MCF 10A (cell line): Measurements from ENCODE around the gene NDUFB7. TPM values are rescaled to one million over a fixed set of nuclear protein-coding genes. Genes with fewer than 3 reads are reported as not detected.
"Not testable (repeated sequence)": the region's sequence is repeated elsewhere in the genome, so short reads cannot be mapped to it uniquely, and the experiment has no call there.

Experiments
- BruUV-seq: library from RNA; stranded (reverse); fragments of 400-500 nt; replicated peaks from 2 replicates; lab custom pipeline; 2021; lab: Mats Ljungman, UMichigan
- CTCF ChIA-PET: fragments of 300-600 bp; sonication (Branson Sonifier 250); formaldehyde crosslinking; extraction: SDS; loops from one replicate; lab custom pipeline; 2021; ENCODE audit warnings: antibody characterized with exemption, inconsistent platforms; lab: Yijun Ruan, JAX
- POLR2A ChIA-PET: fragments of 300-600, 350-650 bp; sonication (Branson Sonifier 250); formaldehyde crosslinking; extraction: SDS; loops from one replicate; lab custom pipeline; 2020; ENCODE audit warnings: antibody characterized with exemption, inconsistent platforms; lab: Yijun Ruan, JAX
- DNase-seq: peaks from one replicate; pipeline ENCODE4 v3.0.0-alpha.2; 2018; ENCODE audit not compliant: unreplicated experiment
- H3K27ac Mint-ChIP-seq: one replicate; pipeline ENCODE4 v1.8.0; 2022; ENCODE audit warnings: mild to moderate bottlenecking, low read depth, mixed read lengths; ENCODE audit not compliant: unreplicated experiment
- H3K27me3 Mint-ChIP-seq: one replicate; pipeline ENCODE4 v1.8.0; 2022; ENCODE audit warnings: mixed read lengths; ENCODE audit not compliant: insufficient read depth, unreplicated experiment
- H3K36me3 Mint-ChIP-seq: one replicate; pipeline ENCODE4 v1.8.0; 2022; ENCODE audit warnings: mild to moderate bottlenecking, moderate library complexity, mixed read lengths; ENCODE audit not compliant: insufficient read depth, unreplicated experiment
- H3K4me1 Mint-ChIP-seq: one replicate; pipeline ENCODE4 v1.8.0; 2022; ENCODE audit warnings: mixed read lengths; ENCODE audit not compliant: insufficient read depth, unreplicated experiment
- H3K4me3 Mint-ChIP-seq: one replicate; pipeline ENCODE4 v1.8.0; 2022; ENCODE audit warnings: mild to moderate bottlenecking, moderate library complexity, mixed read lengths; ENCODE audit not compliant: unreplicated experiment
- H3K9me3 Mint-ChIP-seq: one replicate; pipeline ENCODE4 v1.8.0; 2022; ENCODE audit warnings: mixed read lengths; ENCODE audit not compliant: unreplicated experiment
- intact Hi-C: fragments of 100-400 bp; cut with micrococcal nuclease; formaldehyde crosslinking; loops from 2 replicates; pipeline ENCODE4 v1.14.1; 2022
- total RNA-seq: library from RNA; stranded (reverse); gene quantifications from 2 replicates; pipeline ENCODE4 v1.2.3, GENCODE V29; 2022
- TF ChIP-seq, protein P1 (sequence below): fragments of 200-600 bp; IDR thresholded peaks from one replicate; pipeline ENCODE4 v1.8.0; 2022; ENCODE audit warnings: antibody characterized with exemption, mild to moderate bottlenecking; ENCODE audit not compliant: unreplicated experiment

Gene NDUFB7
- total RNA-seq, 1 experiment from 2014 or later, result 153 TPM

DNA sequence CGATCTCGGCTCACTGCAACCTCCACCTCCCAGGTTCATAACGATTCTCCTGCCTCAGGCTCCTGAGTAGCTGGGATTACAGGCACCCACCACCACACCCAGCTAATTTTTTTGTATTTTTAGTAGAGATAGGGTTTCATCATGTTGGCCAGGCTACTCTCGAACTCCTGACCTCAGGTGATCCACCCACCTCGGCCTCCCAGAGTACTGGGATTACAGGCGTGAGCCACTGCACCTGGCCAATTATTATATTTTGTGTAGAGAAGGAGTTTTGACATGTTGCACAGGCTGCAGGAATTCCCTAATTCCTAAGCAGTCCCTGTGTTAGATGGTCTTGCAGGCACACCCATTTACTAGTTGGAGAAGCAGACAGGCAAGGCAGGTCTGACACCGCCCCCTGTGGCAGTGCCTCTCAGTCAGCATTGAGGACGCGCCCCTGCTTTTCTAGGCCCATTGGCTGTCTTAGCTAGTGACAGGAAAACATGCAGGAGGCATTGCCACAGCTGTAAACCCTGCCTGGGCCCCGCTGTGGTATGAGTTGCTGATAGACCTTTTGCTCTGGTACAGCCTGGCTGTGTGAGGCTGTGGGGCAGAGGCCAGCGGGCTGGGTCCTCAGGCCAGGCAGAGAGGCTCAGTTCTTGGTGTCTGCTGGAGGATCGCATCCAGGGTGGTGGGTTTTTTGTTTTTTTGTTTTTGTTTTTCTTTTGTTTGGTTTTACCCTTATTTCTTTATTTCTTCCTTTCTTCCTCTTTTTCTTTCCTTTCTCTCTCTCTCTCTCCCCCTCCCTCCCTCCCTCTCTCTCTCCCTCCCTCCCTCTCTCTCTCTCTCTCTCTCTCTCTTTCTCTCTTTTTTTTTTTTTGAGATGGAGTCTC is 20.5 kb downstream of the NDUFB7 start:
- Mint-ChIP-seq H3K36me3 (peaks cover 27% of the 10 kb centered on the region), H3K4me1 (peaks cover 37% of the 10 kb centered on the region), H3K27ac (peak overlapping the region; percentile 80)
- TF ChIP-seq, protein P1, sequence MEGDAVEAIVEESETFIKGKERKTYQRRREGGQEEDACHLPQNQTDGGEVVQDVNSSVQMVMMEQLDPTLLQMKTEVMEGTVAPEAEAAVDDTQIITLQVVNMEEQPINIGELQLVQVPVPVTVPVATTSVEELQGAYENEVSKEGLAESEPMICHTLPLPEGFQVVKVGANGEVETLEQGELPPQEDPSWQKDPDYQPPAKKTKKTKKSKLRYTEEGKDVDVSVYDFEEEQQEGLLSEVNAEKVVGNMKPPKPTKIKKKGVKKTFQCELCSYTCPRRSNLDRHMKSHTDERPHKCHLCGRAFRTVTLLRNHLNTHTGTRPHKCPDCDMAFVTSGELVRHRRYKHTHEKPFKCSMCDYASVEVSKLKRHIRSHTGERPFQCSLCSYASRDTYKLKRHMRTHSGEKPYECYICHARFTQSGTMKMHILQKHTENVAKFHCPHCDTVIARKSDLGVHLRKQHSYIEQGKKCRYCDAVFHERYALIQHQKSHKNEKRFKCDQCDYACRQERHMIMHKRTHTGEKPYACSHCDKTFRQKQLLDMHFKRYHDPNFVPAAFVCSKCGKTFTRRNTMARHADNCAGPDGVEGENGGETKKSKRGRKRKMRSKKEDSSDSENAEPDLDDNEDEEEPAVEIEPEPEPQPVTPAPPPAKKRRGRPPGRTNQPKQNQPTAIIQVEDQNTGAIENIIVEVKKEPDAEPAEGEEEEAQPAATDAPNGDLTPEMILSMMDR, result peak; percentile 17
- not testable (repeated sequence) for H3K4me3 Mint-ChIP-seq, BruUV-seq, H3K27me3 Mint-ChIP-seq, H3K9me3 Mint-ChIP-seq
- CTCF ChIA-PET, result interaction anchor here (0.7 to 2.2 kb wide), 8 partner anchors 11 to 235 kb away, joined by 3 to 12 read pairs (median 3); no protein-coding TSS in a partner anchor
- intact Hi-C loops, result loop anchor here (2.0 kb wide), 1 partner anchor 35 kb away; no protein-coding TSS in a partner anchor
- peak; percentile 65 for DNase-seq
- POLR2A ChIA-PET, result interaction anchor here (0.6 to 2.5 kb wide), 10 partner anchors 11 to 246 kb away, joined by 3 to 24 read pairs (median 4); partner anchors contain the start of genes DNAJB1, GIPC1 and TECR

DNA sequence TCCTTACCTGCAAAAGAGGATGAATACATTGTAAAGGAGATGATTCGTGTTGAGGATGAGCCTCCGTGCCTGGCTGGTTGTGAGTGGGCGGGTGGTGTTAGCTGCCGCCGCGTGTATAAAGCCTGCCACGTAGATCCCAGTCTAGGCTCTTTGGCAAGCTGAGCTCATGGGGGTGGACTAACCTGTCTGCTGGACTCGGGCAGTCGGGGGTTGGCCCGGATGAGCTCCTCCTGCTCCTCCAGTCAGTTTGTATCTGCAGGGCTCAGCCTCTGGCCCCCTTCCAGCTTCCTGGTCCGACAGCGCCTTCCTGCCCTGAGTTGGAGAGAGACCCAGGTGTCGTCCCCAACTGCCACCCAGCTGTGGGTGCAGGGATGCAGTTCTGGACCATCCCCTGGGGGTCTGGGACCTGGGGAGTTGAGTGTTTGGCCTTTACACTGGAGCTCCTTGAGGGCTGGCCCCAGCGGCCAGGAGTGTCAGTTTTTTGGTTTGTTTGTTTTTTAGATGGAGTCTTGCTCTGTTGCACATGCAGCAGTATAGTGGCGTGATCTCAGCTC is 21.6 kb downstream of the NDUFB7 start:
- peaks cover 35% of the 10 kb centered on the region for H3K4me1 Mint-ChIP-seq
- H3K36me3 Mint-ChIP-seq, result peaks cover 27% of the 10 kb centered on the region
- no TSS peak for BruUV-seq
- H3K9me3 Mint-ChIP-seq, result no peaks in the 10 kb centered on the region
- intact Hi-C loops, result loop anchor here (2.0 kb wide), 1 partner anchor 33 kb away; no protein-coding TSS in a partner anchor
- DNase-seq, result peak; percentile 74
- H3K27ac Mint-ChIP-seq, result peak overlapping the region; percentile 80
- H3K27me3 Mint-ChIP-seq, result no peaks in the 10 kb centered on the region
- CTCF ChIA-PET, result interaction anchor here (0.5 to 2.2 kb wide), 9 partner anchors 15 to 415 kb away, joined by 3 to 12 read pairs (median 3); no protein-coding TSS in a partner anchor
- TF ChIP-seq, protein P1, result no peak
- POLR2A ChIA-PET, result interaction anchor here (1.0 to 2.5 kb wide), 9 partner anchors 12 to 44 kb away, joined by 3 to 24 read pairs (median 4); partner anchors contain the start of genes DNAJB1 and TECR
- H3K4me3 Mint-ChIP-seq, result no peak overlapping the region

DNA sequence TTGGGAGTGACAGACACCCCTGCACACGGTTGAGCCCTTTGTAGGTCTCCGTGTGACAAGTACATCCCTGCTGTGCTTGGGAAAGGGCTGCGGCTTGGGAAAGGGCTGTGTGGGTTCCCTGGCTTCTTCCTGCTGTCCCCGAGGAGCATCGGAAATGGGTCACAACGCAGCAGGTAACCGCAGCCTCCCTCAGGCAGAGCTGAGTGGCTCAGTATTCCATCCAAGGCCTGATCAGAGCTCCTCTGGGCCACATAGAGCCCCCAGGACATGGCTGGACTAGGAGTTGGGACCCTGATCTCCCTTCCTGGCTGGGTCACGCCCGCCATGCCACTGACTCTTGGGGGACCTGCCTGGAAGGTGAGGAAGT is 26.2 kb downstream of the NDUFB7 start:
- POLR2A ChIA-PET, result interaction anchor here (0.6 to 2.0 kb wide), 7 partner anchors 8 to 48 kb away, joined by 3 to 11 read pairs (median 8); no protein-coding TSS in a partner anchor
- Mint-ChIP-seq H3K36me3 (peaks cover 33% of the 10 kb centered on the region), H3K9me3 (no peaks in the 10 kb centered on the region), H3K27me3 (no peaks in the 10 kb centered on the region), H3K27ac (peak overlapping the region; percentile 7), H3K4me3 (peak overlapping the region; percentile 59), H3K4me1 (peaks cover 23% of the 10 kb centered on the region)
- no TSS peak for BruUV-seq
- DNase-seq, result no peak
- CTCF ChIA-PET, result interaction anchor here (0.6 to 0.7 kb wide), 2 partner anchors 309 to 342 kb away, joined by 3 read pairs; no protein-coding TSS in a partner anchor
- intact Hi-C loops, result no loop called here
- TF ChIP-seq, protein P1, result no peak
